Measurements from ENCODE around the gene CD47.

The CD47 gene

GRCh38 chr3:108037770-108038169 is 53.1 kb downstream of the CD47 start:
- H3K27me3 Mint-ChIP-seq = no peaks in the 10 kb centered on the region
- H3K4me3 Mint-ChIP-seq = no peak overlapping the region
- no peak overlapping the region for H3K27ac Mint-ChIP-seq
- CTCF ChIA-PET = interaction anchor here (1.1 kb wide), 1 partner anchor 440 kb away, joined by 3 read pairs; no protein-coding TSS in a partner anchor
- no peak for DNase-seq
- H3K9me3 Mint-ChIP-seq = no peaks in the 10 kb centered on the region
- peaks cover 56% of the 10 kb centered on the region for H3K36me3 Mint-ChIP-seq
- H3K4me1 Mint-ChIP-seq = peaks cover 11% of the 10 kb centered on the region

GRCh38 chr3:108036984-108037741 is 53.7 kb downstream of the CD47 start:
- DNase-seq = no peak
- peaks cover 53% of the 10 kb centered on the region for H3K36me3 Mint-ChIP-seq
- H3K4me1 Mint-ChIP-seq = peaks cover 11% of the 10 kb centered on the region
- CTCF ChIA-PET = interaction anchor here (1.1 to 1.2 kb wide), 2 partner anchors 14 to 440 kb away, joined by 3 read pairs; no protein-coding TSS in a partner anchor
- H3K4me3 Mint-ChIP-seq = no peak overlapping the region
- H3K9me3 Mint-ChIP-seq = no peaks in the 10 kb centered on the region
- no peaks in the 10 kb centered on the region for H3K27me3 Mint-ChIP-seq
- H3K27ac Mint-ChIP-seq = no peak overlapping the region

GRCh38 chr3:108036401-108036800 is 54.4 kb downstream of the CD47 start:
- CTCF ChIA-PET = interaction anchor here (0.5 to 1.2 kb wide), 2 partner anchors 13 to 552 kb away, joined by 3 read pairs; no protein-coding TSS in a partner anchor
- Mint-ChIP-seq H3K4me1 (peaks cover 11% of the 10 kb centered on the region), H3K9me3 (no peaks in the 10 kb centered on the region), H3K27me3 (no peaks in the 10 kb centered on the region), H3K4me3 (no peak overlapping the region), H3K36me3 (peaks cover 50% of the 10 kb centered on the region), H3K27ac (no peak overlapping the region)
- no peak for DNase-seq

DNA sequence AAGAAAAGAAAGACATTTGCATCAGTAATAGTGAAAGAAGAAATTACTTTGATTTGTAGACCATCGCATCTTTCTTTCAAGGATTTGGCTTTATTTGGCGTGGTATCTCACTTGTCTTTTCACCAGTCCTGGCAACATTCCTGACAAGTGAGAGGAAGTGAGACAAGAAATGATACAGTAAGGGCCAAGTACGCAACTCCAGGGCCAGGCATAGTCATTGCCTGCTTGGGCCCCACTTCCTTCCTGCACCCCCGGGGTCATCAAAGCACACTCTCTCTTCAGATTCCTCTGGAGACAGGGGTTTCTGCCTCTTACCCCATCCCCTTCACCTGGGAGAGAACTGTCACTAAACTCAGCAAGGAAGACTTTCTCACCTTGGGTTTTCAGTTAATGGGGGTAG is 55.1 kb downstream of the CD47 start:
- H3K36me3 Mint-ChIP-seq = peaks cover 57% of the 10 kb centered on the region
- no peak overlapping the region for H3K4me3 Mint-ChIP-seq
- H3K4me1 Mint-ChIP-seq = peaks cover 11% of the 10 kb centered on the region
- H3K9me3 Mint-ChIP-seq = no peaks in the 10 kb centered on the region
- no peak overlapping the region for H3K27ac Mint-ChIP-seq
- no peak for DNase-seq
- H3K27me3 Mint-ChIP-seq = no peaks in the 10 kb centered on the region
- CTCF ChIA-PET = interaction anchor here (0.5 to 1.2 kb wide), 2 partner anchors 12 to 553 kb away, joined by 3 read pairs; no protein-coding TSS in a partner anchor

GRCh38 chr3:108031895-108032294 is 58.9 kb downstream of the CD47 start:
- no peak overlapping the region for H3K27ac Mint-ChIP-seq
- H3K4me3 Mint-ChIP-seq = no peak overlapping the region
- peaks cover 15% of the 10 kb centered on the region for H3K4me1 Mint-ChIP-seq
- DNase-seq = no peak
- no peaks in the 10 kb centered on the region for H3K27me3 Mint-ChIP-seq
- H3K36me3 Mint-ChIP-seq = peaks cover 52% of the 10 kb centered on the region
- peaks cover 3% of the 10 kb centered on the region for H3K9me3 Mint-ChIP-seq
- CTCF ChIA-PET = no interaction called here

DNA sequence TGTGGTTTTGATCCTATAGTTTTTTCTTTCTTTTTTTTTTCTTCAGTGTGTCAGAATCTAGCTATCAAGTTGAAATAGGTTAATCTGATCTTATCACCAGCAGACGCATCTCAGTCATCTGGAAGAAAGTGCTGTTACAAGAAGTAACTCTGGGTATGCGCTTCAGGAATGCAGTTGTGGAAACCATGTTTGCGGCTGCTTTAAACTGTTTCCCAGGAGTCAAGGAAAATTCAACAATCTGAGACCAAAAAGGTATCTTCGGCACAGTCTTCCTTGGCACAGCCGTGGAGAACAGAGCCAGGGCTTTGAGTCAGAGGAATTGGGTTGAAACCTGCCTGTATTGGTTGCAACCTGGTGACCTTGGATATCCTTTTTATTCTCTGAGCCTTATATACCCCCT is 59.9 kb downstream of the CD47 start:
- H3K36me3 Mint-ChIP-seq = peaks cover 50% of the 10 kb centered on the region
- no peak overlapping the region for H3K27ac Mint-ChIP-seq
- H3K4me3 Mint-ChIP-seq = no peak overlapping the region
- peaks cover 4% of the 10 kb centered on the region for H3K9me3 Mint-ChIP-seq
- H3K4me1 Mint-ChIP-seq = peaks cover 13% of the 10 kb centered on the region
- no peaks in the 10 kb centered on the region for H3K27me3 Mint-ChIP-seq
- CTCF ChIA-PET = no interaction called here
- DNase-seq = no peak

- Mint-ChIP-seq H3K4me1 (peaks cover 7% of the 10 kb centered on the region), H3K27me3 (no peaks in the 10 kb centered on the region), H3K36me3 (peaks cover 46% of the 10 kb centered on the region), H3K27ac (no peak overlapping the region), H3K4me3 (no peak overlapping the region), H3K9me3 (peaks cover 4% of the 10 kb centered on the region)
- no peak for DNase-seq
- CTCF ChIA-PET = no interaction called here
Observed at GRCh38 chr3:108029466-108029865, 61.4 kb downstream of the CD47 start.

DNA sequence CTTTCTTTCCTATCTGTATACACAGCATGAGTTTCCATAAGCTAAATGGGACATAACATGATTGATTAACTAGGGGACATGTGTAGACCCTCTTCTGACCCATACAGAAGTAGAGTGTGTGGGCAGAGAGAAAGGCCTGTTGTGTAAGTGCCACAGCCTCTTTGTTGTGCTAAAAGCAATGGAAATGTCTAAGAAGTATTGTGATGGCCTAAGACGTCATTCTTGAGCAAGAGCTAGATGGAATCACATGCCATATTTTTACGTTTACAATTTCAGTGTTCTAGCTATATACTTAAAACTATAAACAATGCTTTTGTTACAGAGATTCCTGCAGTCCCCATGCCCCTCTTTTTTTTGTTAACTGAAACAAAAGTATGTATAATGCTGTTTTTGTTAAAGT is 61.9 kb downstream of the CD47 start:
- CTCF ChIA-PET = no interaction called here
- H3K4me1 Mint-ChIP-seq = peaks cover 7% of the 10 kb centered on the region
- H3K9me3 Mint-ChIP-seq = peaks cover 4% of the 10 kb centered on the region
- DNase-seq = no peak
- H3K27ac Mint-ChIP-seq = no peak overlapping the region
- no peaks in the 10 kb centered on the region for H3K27me3 Mint-ChIP-seq
- peaks cover 41% of the 10 kb centered on the region for H3K36me3 Mint-ChIP-seq
- H3K4me3 Mint-ChIP-seq = no peak overlapping the region

GRCh38 chr3:108025177-108025576 is 65.7 kb downstream of the CD47 start:
- Mint-ChIP-seq H3K4me1 (peaks cover 7% of the 10 kb centered on the region), H3K9me3 (peaks cover 4% of the 10 kb centered on the region)
- CTCF ChIA-PET = no interaction called here

GRCh38 chr3:108024146-108024850 is 66.5 kb downstream of the CD47 start:
- H3K9me3 Mint-ChIP-seq = peaks cover 4% of the 10 kb centered on the region
- DNase-seq = no peak
- H3K36me3 Mint-ChIP-seq = peaks cover 17% of the 10 kb centered on the region
- H3K4me3 Mint-ChIP-seq = no peak overlapping the region
- H3K27me3 Mint-ChIP-seq = peaks cover under 1% of the 10 kb centered on the region
- peaks cover 7% of the 10 kb centered on the region for H3K4me1 Mint-ChIP-seq
- CTCF ChIA-PET = interaction anchor here (1.1 kb wide), 1 partner anchor 12 kb away, joined by 3 read pairs; no protein-coding TSS in a partner anchor
- no peak overlapping the region for H3K27ac Mint-ChIP-seq

More at GRCh38 chr3:108025177-108025576, 65.7 kb downstream of the CD47 start:
- no peak for DNase-seq
- Mint-ChIP-seq H3K27ac (no peak overlapping the region), H3K4me3 (no peak overlapping the region), H3K36me3 (peaks cover 17% of the 10 kb centered on the region), H3K27me3 (no peaks in the 10 kb centered on the region)

DNA sequence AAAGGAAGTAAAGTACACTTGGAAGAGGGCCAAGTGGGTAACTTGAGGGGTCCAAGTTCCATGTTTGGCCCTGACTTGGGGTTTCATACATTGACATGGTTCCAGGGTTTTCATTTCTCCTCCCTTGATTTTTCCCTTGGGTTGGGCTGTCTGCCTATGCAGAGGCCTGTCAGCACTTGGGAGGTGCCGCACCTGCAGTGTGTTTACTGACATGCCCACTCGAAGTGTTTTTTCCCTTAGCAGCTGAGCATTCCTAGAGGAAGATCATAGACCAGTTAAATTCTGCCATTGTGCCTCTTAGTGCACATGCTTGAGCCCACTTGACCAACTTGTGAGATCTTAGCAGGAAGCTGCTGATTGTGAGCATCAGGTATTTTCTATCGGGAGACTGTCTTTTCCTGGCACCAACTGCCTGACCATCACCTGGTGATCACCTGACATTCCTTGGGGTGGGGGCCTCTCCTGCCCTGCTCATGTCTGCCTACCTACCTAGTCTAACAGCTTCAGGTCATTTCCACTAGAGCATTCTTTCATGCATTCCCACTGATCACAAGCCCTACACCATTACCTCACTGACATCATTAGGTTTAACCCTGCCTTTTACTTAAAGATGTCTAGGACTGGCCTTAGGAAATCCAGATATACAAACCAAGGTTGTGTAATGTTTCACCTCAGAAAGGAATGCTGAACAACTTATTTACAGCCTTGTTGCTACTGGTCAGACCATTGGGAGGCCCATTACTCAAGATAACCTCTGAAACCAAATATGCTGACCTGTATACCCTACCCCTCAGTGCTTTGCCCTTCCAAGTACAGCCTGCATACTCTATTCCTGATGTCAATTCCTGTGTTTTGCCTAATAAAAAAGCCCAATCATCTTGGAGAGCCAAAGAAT is 68.3 kb downstream of the CD47 start:
- Mint-ChIP-seq H3K4me1 (peaks cover 7% of the 10 kb centered on the region), H3K27me3 (peaks cover 13% of the 10 kb centered on the region), H3K27ac (no peak overlapping the region), H3K4me3 (no peak overlapping the region), H3K36me3 (peaks cover 9% of the 10 kb centered on the region), H3K9me3 (peaks cover 2% of the 10 kb centered on the region)
- no peak for DNase-seq
- CTCF ChIA-PET = interaction anchor here (1.1 kb wide), 1 partner anchor 14 kb away, joined by 3 read pairs; no protein-coding TSS in a partner anchor

DNA sequence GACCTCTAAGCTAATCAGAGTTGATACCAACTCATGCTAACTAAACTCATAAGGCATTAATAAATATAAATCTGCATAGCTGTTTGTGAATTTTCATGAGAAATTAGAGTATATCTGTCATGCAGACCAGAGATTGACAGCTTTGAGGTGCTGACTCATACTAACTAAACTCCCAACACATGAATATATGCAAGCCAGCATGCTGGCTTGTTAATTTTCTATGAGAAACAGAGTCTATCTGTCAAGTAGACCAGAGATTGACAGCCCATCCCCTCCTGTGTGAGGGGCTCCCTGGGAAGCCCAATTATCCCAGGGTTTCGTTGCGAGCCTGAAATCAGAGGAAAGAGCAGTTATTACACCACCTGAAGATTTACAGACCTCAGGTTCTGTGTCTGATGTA is 69.3 kb downstream of the CD47 start:
- peaks cover 2% of the 10 kb centered on the region for H3K36me3 Mint-ChIP-seq
- CTCF ChIA-PET = no interaction called here

GRCh38 chr3:108021131-108021530 is 69.7 kb downstream of the CD47 start:
- H3K36me3 Mint-ChIP-seq = peaks cover 2% of the 10 kb centered on the region
- H3K9me3 Mint-ChIP-seq = no peaks in the 10 kb centered on the region
- CTCF ChIA-PET = no interaction called here
- H3K27ac Mint-ChIP-seq = no peak overlapping the region
- peaks cover 13% of the 10 kb centered on the region for H3K27me3 Mint-ChIP-seq
- DNase-seq = no peak
- no peaks in the 10 kb centered on the region for H3K4me1 Mint-ChIP-seq
- no peak overlapping the region for H3K4me3 Mint-ChIP-seq

More for the DNA sequence above, 69.3 kb downstream of the CD47 start:
- Mint-ChIP-seq H3K27ac (no peak overlapping the region), H3K9me3 (no peaks in the 10 kb centered on the region), H3K4me1 (peaks cover under 1% of the 10 kb centered on the region), H3K4me3 (no peak overlapping the region), H3K27me3 (peaks cover 13% of the 10 kb centered on the region)
- no peak for DNase-seq

- no peaks in the 10 kb centered on the region for H3K9me3 Mint-ChIP-seq
- no peaks in the 10 kb centered on the region for H3K36me3 Mint-ChIP-seq
- H3K27ac Mint-ChIP-seq = no peak overlapping the region
- CTCF ChIA-PET = no interaction called here
- no peak overlapping the region for H3K4me3 Mint-ChIP-seq
- H3K27me3 Mint-ChIP-seq = peaks cover 15% of the 10 kb centered on the region
- DNase-seq = no peak
- no peaks in the 10 kb centered on the region for H3K4me1 Mint-ChIP-seq
Observed at GRCh38 chr3:108018552-108018951, 72.3 kb downstream of the CD47 start.
